GM12892 (cell line): ENCODE results near the gene BLTP1.

Experiments
- POLR2A ChIP-seq: IDR thresholded peaks from 2 replicates; pipeline ENCODE4 v1.6.1; 2011; ENCODE audit warnings: low read depth, low read length, control low read depth
- POLR2AphosphoS5 ChIP-seq: IDR thresholded peaks from 2 replicates; pipeline ENCODE4 v1.6.1; 2011; ENCODE audit warnings: low read depth, low read length, control low read depth
- TAF1 ChIP-seq: IDR thresholded peaks from 2 replicates; pipeline ENCODE4 v1.6.1; 2011; ENCODE audit warnings: low read depth, mild to moderate bottlenecking, control low read depth, low read length, borderline replicate concordance

DNA sequence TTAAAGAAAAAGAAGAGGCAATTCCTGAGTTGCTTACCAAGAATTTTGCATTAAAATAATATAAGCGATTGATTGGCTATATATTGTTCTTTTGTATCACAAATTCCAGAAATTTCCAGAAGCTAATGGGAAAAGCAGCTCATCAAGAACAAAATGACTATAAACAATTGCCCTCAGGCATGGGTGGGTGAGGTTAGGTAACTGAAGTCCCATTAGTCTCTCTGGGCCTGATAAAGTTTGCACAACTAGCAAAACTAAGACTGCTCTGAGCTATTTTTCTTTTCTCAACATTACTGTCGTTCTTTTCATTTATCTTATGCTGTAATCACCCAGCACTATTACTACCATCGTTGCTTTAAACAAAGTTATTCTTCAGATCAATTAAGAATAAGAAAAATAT, 19.2 kb upstream of the BLTP1 start:
- TF ChIP-seq POLR2AphosphoS5 (no peak), TAF1 (no peak), POLR2A (no peak)
